NB4 (cell line): ENCODE data around the gene PIGA.

Source experiments
- MYC ChIP-seq: IDR thresholded peaks from 2 replicates; pipeline ENCODE4 v1.6.1; 2011; ENCODE audit warnings: low read depth, low read length
- POLR2A ChIP-seq: IDR thresholded peaks from 2 replicates; pipeline ENCODE4 v1.6.1; 2011; ENCODE audit warnings: mild to moderate bottlenecking; ENCODE audit not compliant: insufficient read length; ENCODE audit errors: extremely low read depth
- TF ChIP-seq, protein P1 (sequence below): IDR thresholded peaks from one replicate; pipeline ENCODE4 v1.5.1; 2012; ENCODE audit warnings: low read depth, low read length
- TF ChIP-seq, protein P2 (sequence below): IDR thresholded peaks from 2 replicates; pipeline ENCODE4 v1.6.1; 2011; ENCODE audit warnings: low read depth, low read length

- TF ChIP-seq, protein P1, sequence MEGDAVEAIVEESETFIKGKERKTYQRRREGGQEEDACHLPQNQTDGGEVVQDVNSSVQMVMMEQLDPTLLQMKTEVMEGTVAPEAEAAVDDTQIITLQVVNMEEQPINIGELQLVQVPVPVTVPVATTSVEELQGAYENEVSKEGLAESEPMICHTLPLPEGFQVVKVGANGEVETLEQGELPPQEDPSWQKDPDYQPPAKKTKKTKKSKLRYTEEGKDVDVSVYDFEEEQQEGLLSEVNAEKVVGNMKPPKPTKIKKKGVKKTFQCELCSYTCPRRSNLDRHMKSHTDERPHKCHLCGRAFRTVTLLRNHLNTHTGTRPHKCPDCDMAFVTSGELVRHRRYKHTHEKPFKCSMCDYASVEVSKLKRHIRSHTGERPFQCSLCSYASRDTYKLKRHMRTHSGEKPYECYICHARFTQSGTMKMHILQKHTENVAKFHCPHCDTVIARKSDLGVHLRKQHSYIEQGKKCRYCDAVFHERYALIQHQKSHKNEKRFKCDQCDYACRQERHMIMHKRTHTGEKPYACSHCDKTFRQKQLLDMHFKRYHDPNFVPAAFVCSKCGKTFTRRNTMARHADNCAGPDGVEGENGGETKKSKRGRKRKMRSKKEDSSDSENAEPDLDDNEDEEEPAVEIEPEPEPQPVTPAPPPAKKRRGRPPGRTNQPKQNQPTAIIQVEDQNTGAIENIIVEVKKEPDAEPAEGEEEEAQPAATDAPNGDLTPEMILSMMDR = no peak
- TF ChIP-seq POLR2A (no peak), MYC (no peak)
- TF ChIP-seq, protein P2, sequence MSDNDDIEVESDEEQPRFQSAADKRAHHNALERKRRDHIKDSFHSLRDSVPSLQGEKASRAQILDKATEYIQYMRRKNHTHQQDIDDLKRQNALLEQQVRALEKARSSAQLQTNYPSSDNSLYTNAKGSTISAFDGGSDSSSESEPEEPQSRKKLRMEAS = no peak
Observed at GRCh38 chrX:15298201-15298600, 37.1 kb downstream of the PIGA start.
